Fibroblast of villous mesenchyme (primary cell): ENCODE measurements around the gene TAF5L. TPM values are rescaled to one million over a fixed set of nuclear protein-coding genes. Genes with fewer than 3 reads are reported as not detected.
"Not testable (repeated sequence)": the region's sequence is repeated elsewhere in the genome, so short reads cannot be mapped to it uniquely, and the experiment has no call there.

Experiments
- DNase-seq: peaks from one replicate; pipeline ENCODE4 v3.0.0-alpha.2; 2010; ENCODE audit warnings: low read depth
- H3K4me3 ChIP-seq: 2 replicates; pipeline ENCODE4 v1.5.1; 2011; ENCODE audit warnings: low read depth, mild to moderate bottlenecking, low read length
- total RNA-seq: library from RNA; depleted of rRNA; stranded (reverse); fragments of >200 nt; gene quantifications from 2 replicates; pipeline ENCODE4 v1.2.3, GENCODE V29; 2012
- TF ChIP-seq, protein P1 (sequence below): IDR thresholded peaks from 2 replicates; pipeline ENCODE4 v1.5.1; 2012; ENCODE audit warnings: low read depth, mild to moderate bottlenecking, low read length; ENCODE audit not compliant: insufficient read depth

The TAF5L gene
- total RNA-seq, 1 donor: 24.2 TPM

DNA sequence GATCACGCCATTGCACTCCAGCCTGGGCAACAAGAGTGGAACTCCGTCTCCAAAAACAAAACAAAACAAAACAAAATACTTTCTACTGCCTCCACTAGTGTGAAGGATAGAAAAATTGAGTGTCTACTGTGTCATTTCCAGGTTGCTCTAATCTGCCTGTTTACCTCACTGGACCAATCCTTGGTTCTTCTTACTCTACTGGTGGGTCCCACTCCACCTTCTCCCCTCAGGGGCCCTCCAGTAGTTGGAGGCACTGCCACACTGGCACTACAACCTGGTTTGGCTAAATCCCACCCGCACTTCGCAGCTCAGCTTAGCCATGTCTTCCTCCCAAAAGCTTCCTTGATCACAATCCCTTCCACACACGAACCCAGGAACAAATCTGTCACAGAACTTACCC lies 2.7 kb downstream of the TAF5L start:
- TF ChIP-seq, protein P1, sequence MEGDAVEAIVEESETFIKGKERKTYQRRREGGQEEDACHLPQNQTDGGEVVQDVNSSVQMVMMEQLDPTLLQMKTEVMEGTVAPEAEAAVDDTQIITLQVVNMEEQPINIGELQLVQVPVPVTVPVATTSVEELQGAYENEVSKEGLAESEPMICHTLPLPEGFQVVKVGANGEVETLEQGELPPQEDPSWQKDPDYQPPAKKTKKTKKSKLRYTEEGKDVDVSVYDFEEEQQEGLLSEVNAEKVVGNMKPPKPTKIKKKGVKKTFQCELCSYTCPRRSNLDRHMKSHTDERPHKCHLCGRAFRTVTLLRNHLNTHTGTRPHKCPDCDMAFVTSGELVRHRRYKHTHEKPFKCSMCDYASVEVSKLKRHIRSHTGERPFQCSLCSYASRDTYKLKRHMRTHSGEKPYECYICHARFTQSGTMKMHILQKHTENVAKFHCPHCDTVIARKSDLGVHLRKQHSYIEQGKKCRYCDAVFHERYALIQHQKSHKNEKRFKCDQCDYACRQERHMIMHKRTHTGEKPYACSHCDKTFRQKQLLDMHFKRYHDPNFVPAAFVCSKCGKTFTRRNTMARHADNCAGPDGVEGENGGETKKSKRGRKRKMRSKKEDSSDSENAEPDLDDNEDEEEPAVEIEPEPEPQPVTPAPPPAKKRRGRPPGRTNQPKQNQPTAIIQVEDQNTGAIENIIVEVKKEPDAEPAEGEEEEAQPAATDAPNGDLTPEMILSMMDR: no peak
- DNase-seq: no peak
- H3K4me3 ChIP-seq: no peak overlapping the region

DNA sequence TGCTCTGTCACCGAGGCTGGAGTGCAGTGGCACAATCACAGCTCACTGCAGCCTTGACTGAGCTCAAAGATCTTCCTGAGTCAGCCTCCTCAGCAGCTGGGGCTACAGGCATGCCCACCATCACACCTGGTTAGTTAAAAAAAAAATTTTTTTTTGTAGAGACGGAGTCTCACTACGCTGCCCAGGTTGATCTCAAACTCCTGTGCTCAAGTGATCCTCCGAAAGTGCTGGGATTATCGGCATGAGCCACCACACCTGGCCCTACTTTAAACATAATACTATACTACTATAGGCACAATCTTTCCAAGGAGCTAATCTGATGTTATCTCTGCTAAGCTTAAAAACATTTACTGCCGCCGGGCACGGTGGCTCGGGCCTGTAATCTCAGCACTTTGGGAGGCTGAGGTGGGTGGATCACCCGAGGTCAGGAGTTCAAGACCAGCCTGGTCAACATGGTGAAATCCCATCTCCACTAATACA lies 3.2 kb downstream of the TAF5L start:
- not testable (repeated sequence) for DNase-seq, H3K4me3 ChIP-seq

DNA sequence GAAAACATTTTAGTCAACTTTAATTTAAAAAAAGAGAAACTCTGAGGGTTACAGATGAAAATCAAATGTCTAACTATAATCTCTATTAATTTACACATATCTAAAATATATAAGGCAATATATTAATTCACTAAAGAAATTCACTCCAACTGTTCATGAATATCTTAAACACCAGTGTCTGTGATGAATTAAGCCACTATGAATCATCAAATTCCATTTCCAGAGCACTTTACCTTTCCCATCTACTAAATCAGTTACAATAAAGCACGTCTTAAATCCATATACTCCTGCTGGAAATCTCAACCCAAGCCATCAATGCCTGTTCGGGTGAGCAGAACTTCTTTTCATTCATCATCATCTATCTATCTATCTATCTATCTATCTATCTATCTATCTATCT lies 4.3 kb downstream of the TAF5L start:
- H3K4me3 ChIP-seq: no peak overlapping the region
- no peak for DNase-seq
- TF ChIP-seq, protein P1: no peak

DNA sequence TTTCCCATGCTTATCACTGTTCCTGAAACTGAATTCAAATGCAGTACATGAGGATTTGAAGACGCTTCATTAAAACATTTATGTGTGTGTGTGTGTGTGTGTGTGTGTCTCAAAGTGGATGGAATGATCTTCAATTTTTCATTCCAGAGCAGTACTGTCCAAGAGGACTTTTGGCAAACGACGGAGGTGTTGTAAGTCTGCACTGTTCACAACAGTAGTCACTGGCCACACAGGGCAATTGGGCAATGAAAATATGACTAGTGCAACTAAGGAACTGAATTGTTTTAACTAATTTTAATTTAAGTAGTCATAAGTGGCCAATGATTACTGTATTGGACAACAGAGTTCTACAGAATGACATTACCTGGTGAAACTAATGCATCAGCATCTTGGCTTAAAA lies 5.0 kb downstream of the TAF5L start:
- peak; percentile 45 for DNase-seq
- TF ChIP-seq, protein P1: no peak
- no peak overlapping the region for H3K4me3 ChIP-seq

DNA sequence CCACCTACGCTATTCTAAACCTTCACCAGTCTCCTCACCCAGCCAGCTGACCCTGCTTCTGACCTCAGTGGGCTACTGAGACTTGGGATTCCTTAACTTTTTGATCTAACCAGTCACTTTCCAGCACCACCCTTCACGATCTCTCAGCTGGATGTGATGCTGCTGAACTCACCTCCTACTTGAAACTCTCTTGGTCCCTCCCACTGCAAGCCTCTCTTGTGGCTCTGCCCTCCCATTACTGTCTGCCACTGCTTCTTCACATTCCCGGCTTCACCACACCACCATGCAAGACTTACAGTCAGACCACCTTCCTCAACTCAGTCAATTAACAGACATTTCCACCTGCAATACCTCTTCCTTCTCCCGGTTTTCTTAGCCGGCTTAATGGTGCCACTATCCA lies 6.3 kb downstream of the TAF5L start:
- TF ChIP-seq, protein P1: no peak
- no peak for DNase-seq
- H3K4me3 ChIP-seq: no peak overlapping the region

DNA sequence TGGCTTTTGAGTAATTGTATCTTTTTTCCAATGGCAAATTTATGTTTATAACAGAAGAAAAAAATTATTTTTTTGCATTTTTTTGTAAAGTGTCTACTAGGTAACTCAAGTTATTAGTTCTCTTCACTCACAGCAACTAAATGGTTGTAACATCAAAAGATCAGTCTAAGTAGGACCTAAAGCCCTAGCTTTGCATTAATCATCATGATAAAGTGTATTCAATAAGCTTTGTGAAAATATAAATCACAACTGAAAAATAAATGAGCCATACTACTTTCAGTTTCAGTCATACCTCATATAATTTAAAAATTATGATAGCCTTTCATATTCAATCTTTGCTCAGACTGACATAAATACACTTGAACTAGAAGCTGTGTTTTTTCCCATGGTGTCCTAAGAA lies 6.9 kb downstream of the TAF5L start:
- no peak for DNase-seq
- TF ChIP-seq, protein P1: no peak
- no peak overlapping the region for H3K4me3 ChIP-seq

DNA sequence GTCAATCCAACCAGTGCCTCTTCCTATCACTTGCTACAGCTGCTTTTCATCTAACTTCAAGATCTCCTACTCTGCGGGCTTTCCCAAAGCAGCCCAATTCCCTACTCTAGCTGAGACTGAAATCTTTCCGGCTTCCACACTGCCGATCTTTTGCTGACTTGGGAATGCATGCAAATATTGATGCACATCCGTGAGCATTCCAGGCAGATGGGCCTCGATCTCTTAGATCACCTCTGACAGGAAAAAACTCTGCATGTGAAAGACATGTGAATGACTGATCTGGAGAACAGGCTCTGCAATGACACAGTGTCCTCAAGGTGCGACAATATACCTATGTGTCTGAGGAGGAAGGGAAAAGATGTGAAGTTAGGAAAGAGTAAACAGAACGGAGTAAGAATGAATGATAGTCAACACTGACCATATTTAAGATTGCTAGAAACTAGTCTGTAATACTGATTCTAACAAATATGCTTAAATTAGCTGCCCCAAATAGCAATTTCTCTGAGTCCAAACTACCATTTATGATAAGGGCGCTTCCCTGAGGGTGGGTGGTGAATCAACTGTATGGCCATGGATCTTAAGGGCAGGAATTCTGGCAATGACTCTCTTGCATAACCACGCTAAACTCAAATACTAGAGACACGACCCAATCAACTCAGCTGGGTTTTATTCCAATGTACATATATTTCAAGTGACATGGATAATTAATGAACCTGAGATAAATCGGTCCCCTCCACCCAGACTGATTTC lies 8.4 kb downstream of the TAF5L start:
- H3K4me3 ChIP-seq: no peak overlapping the region
- TF ChIP-seq, protein P1: no peak
- DNase-seq: no peak
